Measurements from ENCODE around the gene SUPT3H. TPM values are rescaled to one million over a fixed set of nuclear protein-coding genes. Genes with fewer than 3 reads are reported as not detected.

Gene SUPT3H
- total and polyA plus RNA-seq, 2 donors from 2014 or later = 10.1 to 12.5 TPM

- no peak overlapping the region for H3K4me3 ChIP-seq (ENCODE audit: low read length in 3 of 3)
- DNase-seq = no peak
- no peak for TF ChIP-seq CTCF (IDR thresholded peaks at IDR 0.05; ENCODE audit: borderline replicate concordance, extremely low read depth, insufficient read depth)
Measured at GRCh38 chr6:45366534-45366933, 11.2 kb downstream of the SUPT3H start.

GRCh38 chr6:45365036-45365435 is 12.7 kb downstream of the SUPT3H start:
- TF ChIP-seq CTCF (IDR thresholded peaks at IDR 0.05; ENCODE audit: borderline replicate concordance, extremely low read depth, insufficient read depth) = no peak
- Histone ChIP-seq H3K27ac (ENCODE audit: low read depth in 2 of 2, low read length in 2 of 2) (no peak overlapping the region), H3K4me1 (ENCODE audit: control insufficient read depth in 2 of 3, insufficient read depth in 2 of 3, low read depth in 1 of 3, low read length in 3 of 3) (no peaks in the 10 kb centered on the region), H3K9ac (ENCODE audit: low read length in 3 of 3) (no peak overlapping the region), H3K27me3 (ENCODE audit: control insufficient read depth, insufficient read depth, low read length) (no peaks in the 10 kb centered on the region), H3K4me3 (ENCODE audit: low read length in 3 of 3) (no peak overlapping the region), H3K36me3 (ENCODE audit: control insufficient read depth in 2 of 3, insufficient read depth in 3 of 3, low read length in 3 of 3) (no peaks in the 10 kb centered on the region), H3K9me3 (ENCODE audit: control insufficient read depth in 2 of 3, insufficient read depth in 1 of 3, low read length in 3 of 3) (no peaks in the 10 kb centered on the region)
- FAIRE-seq (no peak), DNase-seq (no peak)
- intact Hi-C loops (cut with DNase I) = no loop called here

More at GRCh38 chr6:45366534-45366933, 11.2 kb downstream of the SUPT3H start:
- Histone ChIP-seq H3K36me3 (ENCODE audit: control insufficient read depth in 2 of 3, insufficient read depth in 3 of 3, low read length in 3 of 3) (no peaks in the 10 kb centered on the region), H3K27me3 (ENCODE audit: control insufficient read depth, insufficient read depth, low read length) (no peaks in the 10 kb centered on the region), H3K4me1 (ENCODE audit: control insufficient read depth in 2 of 3, insufficient read depth in 2 of 3, low read depth in 1 of 3, low read length in 3 of 3) (no peaks in the 10 kb centered on the region), H3K9ac (ENCODE audit: low read length in 3 of 3) (no peak overlapping the region), H3K9me3 (ENCODE audit: control insufficient read depth in 2 of 3, insufficient read depth in 1 of 3, low read length in 3 of 3) (no peaks in the 10 kb centered on the region), H3K27ac (ENCODE audit: low read depth in 2 of 2, low read length in 2 of 2) (no peak overlapping the region)
- intact Hi-C loops (cut with DNase I) = no loop called here
- FAIRE-seq = peak; percentile 11

GRCh38 chr6:45364466-45364865 is 13.3 kb downstream of the SUPT3H start:
- intact Hi-C loops (cut with DNase I) = no loop called here
- FAIRE-seq = no peak
- Histone ChIP-seq H3K36me3 (ENCODE audit: control insufficient read depth in 2 of 3, insufficient read depth in 3 of 3, low read length in 3 of 3) (no peaks in the 10 kb centered on the region), H3K27ac (ENCODE audit: low read depth in 2 of 2, low read length in 2 of 2) (no peak overlapping the region), H3K4me3 (ENCODE audit: low read length in 3 of 3) (no peak overlapping the region), H3K9me3 (ENCODE audit: control insufficient read depth in 2 of 3, insufficient read depth in 1 of 3, low read length in 3 of 3) (no peaks in the 10 kb centered on the region), H3K4me1 (ENCODE audit: control insufficient read depth in 2 of 3, insufficient read depth in 2 of 3, low read depth in 1 of 3, low read length in 3 of 3) (no peaks in the 10 kb centered on the region), H3K27me3 (ENCODE audit: control insufficient read depth, insufficient read depth, low read length) (no peaks in the 10 kb centered on the region), H3K9ac (ENCODE audit: low read length in 3 of 3) (no peak overlapping the region)
- no peak for DNase-seq
- TF ChIP-seq CTCF (IDR thresholded peaks at IDR 0.05; ENCODE audit: borderline replicate concordance, extremely low read depth, insufficient read depth) = no peak

- TF ChIP-seq CTCF (IDR thresholded peaks at IDR 0.05; ENCODE audit: borderline replicate concordance, extremely low read depth, insufficient read depth) = no peak
- no peaks in the 10 kb centered on the region for H3K27me3 ChIP-seq (ENCODE audit: control insufficient read depth, insufficient read depth, low read length)
- FAIRE-seq (no peak), DNase-seq (no peak)
- no peak overlapping the region for H3K27ac ChIP-seq (ENCODE audit: low read depth in 2 of 2, low read length in 2 of 2)
- no peak overlapping the region for H3K4me3 ChIP-seq (ENCODE audit: low read length in 3 of 3)
- H3K9ac ChIP-seq (ENCODE audit: low read length in 3 of 3) = no peak overlapping the region
- no peaks in the 10 kb centered on the region for H3K36me3 ChIP-seq (ENCODE audit: control insufficient read depth in 2 of 3, insufficient read depth in 3 of 3, low read length in 3 of 3)
- intact Hi-C loops (cut with DNase I) = no loop called here
- H3K4me1 ChIP-seq (ENCODE audit: control insufficient read depth in 2 of 3, insufficient read depth in 2 of 3, low read depth in 1 of 3, low read length in 3 of 3) = no peaks in the 10 kb centered on the region
- no peaks in the 10 kb centered on the region for H3K9me3 ChIP-seq (ENCODE audit: control insufficient read depth in 2 of 3, insufficient read depth in 1 of 3, low read length in 3 of 3)
Measured at GRCh38 chr6:45353654-45354053, 24.1 kb downstream of the SUPT3H start.
